Epithelial cell of esophagus (primary cell): ENCODE results near the gene HOMEZ.

ENCODE experiments used
- DNase-seq: peaks from one replicate; pipeline ENCODE4 v3.0.0; 2010; ENCODE audit warnings: low read depth
- H3K4me3 ChIP-seq: 2 replicates; pipeline ENCODE4 v1.5.1; 2011; ENCODE audit warnings: mild to moderate bottlenecking, low read length, control low read depth
- CTCF ChIP-seq: IDR thresholded peaks from 2 replicates; pipeline ENCODE4 v1.5.1; 2011; ENCODE audit warnings: low read depth, mild to moderate bottlenecking, low read length, control low read depth, inconsistent platforms; ENCODE audit not compliant: insufficient read depth; ENCODE audit errors: missing control alignments

HOMEZ gene

GRCh38 chr14:23319746-23320583, 34.0 kb upstream of the HOMEZ start:
- peak overlapping the region; percentile 38 for H3K4me3 ChIP-seq
- TF ChIP-seq CTCF = no peak
- DNase-seq = no peak

- no peak for DNase-seq
- no peak for TF ChIP-seq CTCF
- H3K4me3 ChIP-seq = no peak overlapping the region
These were observed 30.4 kb upstream of the HOMEZ start for GRCh38 chr14:23316300-23316699.

GRCh38 chr14:23310546-23310945, 24.6 kb upstream of the HOMEZ start:
- no peak for DNase-seq

GRCh38 chr14:23308721-23309445, 23.0 kb upstream of the HOMEZ start:
- DNase-seq = no peak
- H3K4me3 ChIP-seq = peak overlapping the region; percentile 90

More at GRCh38 chr14:23310546-23310945, 24.6 kb upstream of the HOMEZ start:
- TF ChIP-seq CTCF = no peak
- H3K4me3 ChIP-seq = no peak overlapping the region

GRCh38 chr14:23307687-23308644, 22.0 kb upstream of the HOMEZ start:
- DNase-seq = peak; percentile 92
- peak overlapping the region; percentile 90 for H3K4me3 ChIP-seq
- no peak for TF ChIP-seq CTCF

More at GRCh38 chr14:23308721-23309445, 23.0 kb upstream of the HOMEZ start:
- no peak for TF ChIP-seq CTCF

- DNase-seq = peak; percentile 30
- peak overlapping the region; percentile 90 for H3K4me3 ChIP-seq
- no peak for TF ChIP-seq CTCF
These were observed 21.2 kb upstream of the HOMEZ start for GRCh38 chr14:23307146-23307530.
